ENCODE data around the gene GPR39.

Gene GPR39

DNA sequence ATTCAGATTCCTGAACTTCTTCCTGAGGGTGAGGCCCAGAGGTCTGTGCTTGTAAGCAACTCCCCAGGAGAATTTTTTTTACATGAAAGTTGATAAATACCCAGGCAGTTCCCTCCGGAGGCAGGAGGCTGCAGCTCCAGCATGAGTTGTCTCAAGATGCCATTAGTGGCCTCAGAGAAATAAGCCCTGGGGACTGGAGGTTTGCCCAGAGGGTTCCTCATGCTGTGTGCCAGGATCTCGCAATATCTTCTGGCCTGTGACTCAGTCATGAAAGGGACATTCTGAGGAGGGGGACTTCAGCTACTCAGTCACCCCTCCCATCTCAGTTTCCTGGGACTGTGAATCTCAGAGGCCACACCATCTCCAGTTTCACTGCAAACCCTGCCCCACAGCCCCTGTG, 203.5 kb downstream of the GPR39 start:
- no peaks in the 10 kb centered on the region for H3K27me3 ChIP-seq (ENCODE audit: low read length)
- H3K4me2 ChIP-seq (ENCODE audit: low read depth, low read length, poor library complexity, severe bottlenecking), result no peak overlapping the region
- no peaks in the 10 kb centered on the region for H3F3A ChIP-seq (ENCODE audit: insufficient read depth)
- H4K20me1 ChIP-seq (ENCODE audit: low read depth, low read length), result no peaks in the 10 kb centered on the region
- H3K27ac ChIP-seq (ENCODE audit: low read depth, low read length), result no peak overlapping the region
- H2AFZ ChIP-seq (ENCODE audit: low read depth, low read length, severe bottlenecking), result no peak overlapping the region
- H3K9me3 ChIP-seq (ENCODE audit: insufficient read depth, low read length), result no peaks in the 10 kb centered on the region
- no peak overlapping the region for H3K4me3 ChIP-seq (ENCODE audit: insufficient read depth, low read length, poor library complexity, severe bottlenecking)
- no peaks in the 10 kb centered on the region for H3K36me3 ChIP-seq (ENCODE audit: low read length)
- TF ChIP-seq, protein P1, sequence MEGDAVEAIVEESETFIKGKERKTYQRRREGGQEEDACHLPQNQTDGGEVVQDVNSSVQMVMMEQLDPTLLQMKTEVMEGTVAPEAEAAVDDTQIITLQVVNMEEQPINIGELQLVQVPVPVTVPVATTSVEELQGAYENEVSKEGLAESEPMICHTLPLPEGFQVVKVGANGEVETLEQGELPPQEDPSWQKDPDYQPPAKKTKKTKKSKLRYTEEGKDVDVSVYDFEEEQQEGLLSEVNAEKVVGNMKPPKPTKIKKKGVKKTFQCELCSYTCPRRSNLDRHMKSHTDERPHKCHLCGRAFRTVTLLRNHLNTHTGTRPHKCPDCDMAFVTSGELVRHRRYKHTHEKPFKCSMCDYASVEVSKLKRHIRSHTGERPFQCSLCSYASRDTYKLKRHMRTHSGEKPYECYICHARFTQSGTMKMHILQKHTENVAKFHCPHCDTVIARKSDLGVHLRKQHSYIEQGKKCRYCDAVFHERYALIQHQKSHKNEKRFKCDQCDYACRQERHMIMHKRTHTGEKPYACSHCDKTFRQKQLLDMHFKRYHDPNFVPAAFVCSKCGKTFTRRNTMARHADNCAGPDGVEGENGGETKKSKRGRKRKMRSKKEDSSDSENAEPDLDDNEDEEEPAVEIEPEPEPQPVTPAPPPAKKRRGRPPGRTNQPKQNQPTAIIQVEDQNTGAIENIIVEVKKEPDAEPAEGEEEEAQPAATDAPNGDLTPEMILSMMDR (IDR thresholded peaks at IDR 0.05; ENCODE audit: insufficient read depth, low read length, poor library complexity, severe bottlenecking), result no peak
- no peaks in the 10 kb centered on the region for H3K79me2 ChIP-seq (ENCODE audit: insufficient read depth, low read length)
- no peak overlapping the region for H3K9ac ChIP-seq (ENCODE audit: low read length)
- no peaks in the 10 kb centered on the region for H3K9me2 ChIP-seq (replicated peaks; ENCODE audit: insufficient read depth, low read length)

DNA sequence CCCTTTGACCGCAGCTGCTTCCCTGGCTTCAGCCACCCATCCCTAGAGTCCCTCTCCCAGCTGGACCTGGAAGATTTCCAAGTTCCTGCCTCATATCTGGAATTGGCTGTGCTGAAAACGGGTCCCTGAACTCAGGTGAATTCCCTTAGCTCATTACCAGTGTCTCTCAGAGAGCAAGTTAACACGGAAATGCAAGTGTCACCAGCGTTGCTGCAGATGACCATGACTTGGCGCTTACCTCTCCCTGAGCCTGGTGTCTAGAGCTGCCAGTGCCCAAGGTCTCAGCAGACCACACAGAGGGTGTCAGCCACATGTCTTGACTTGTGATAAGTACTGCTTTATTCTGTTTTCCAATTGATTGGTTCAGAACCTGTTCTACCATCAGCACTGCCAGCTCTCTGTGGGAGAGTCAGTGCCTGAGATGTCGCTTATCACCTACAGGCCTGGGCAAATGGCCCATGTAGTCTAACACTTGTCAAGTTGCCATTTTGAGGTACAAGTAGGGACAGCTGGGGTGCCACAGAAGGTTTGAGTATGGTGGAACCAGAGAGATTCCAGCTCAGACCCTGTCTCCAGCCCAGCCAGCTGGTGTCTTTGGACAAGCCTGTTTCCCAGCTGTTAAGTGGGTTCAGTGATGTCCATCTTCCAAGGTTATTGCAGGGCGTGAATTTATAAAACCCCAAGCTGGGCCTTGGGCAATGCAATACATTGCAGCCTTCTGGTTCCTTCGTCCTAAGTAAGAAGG, 204.7 kb downstream of the GPR39 start:
- Histone ChIP-seq H3K36me3 (ENCODE audit: low read length) (no peaks in the 10 kb centered on the region), H3F3A (ENCODE audit: insufficient read depth) (no peaks in the 10 kb centered on the region), H3K79me2 (ENCODE audit: insufficient read depth, low read length) (no peaks in the 10 kb centered on the region), H4K20me1 (ENCODE audit: low read depth, low read length) (no peaks in the 10 kb centered on the region), H2AFZ (ENCODE audit: low read depth, low read length, severe bottlenecking) (no peak overlapping the region), H3K4me3 (ENCODE audit: insufficient read depth, low read length, poor library complexity, severe bottlenecking) (no peak overlapping the region), H3K27ac (ENCODE audit: low read depth, low read length) (no peak overlapping the region), H3K27me3 (ENCODE audit: low read length) (no peaks in the 10 kb centered on the region), H3K9me2 (replicated peaks; ENCODE audit: insufficient read depth, low read length) (no peaks in the 10 kb centered on the region), H3K9me3 (ENCODE audit: insufficient read depth, low read length) (no peaks in the 10 kb centered on the region), H3K9ac (ENCODE audit: low read length) (no peak overlapping the region), H3K4me2 (ENCODE audit: low read depth, low read length, poor library complexity, severe bottlenecking) (no peak overlapping the region)
- TF ChIP-seq, protein P1 (IDR thresholded peaks at IDR 0.05; ENCODE audit: insufficient read depth, low read length, poor library complexity, severe bottlenecking), result no peak
- TF ChIP-seq EZH2phosphoT487 (conservative IDR thresholded peaks at IDR 0.05; ENCODE audit: low read length), result no peak

DNA sequence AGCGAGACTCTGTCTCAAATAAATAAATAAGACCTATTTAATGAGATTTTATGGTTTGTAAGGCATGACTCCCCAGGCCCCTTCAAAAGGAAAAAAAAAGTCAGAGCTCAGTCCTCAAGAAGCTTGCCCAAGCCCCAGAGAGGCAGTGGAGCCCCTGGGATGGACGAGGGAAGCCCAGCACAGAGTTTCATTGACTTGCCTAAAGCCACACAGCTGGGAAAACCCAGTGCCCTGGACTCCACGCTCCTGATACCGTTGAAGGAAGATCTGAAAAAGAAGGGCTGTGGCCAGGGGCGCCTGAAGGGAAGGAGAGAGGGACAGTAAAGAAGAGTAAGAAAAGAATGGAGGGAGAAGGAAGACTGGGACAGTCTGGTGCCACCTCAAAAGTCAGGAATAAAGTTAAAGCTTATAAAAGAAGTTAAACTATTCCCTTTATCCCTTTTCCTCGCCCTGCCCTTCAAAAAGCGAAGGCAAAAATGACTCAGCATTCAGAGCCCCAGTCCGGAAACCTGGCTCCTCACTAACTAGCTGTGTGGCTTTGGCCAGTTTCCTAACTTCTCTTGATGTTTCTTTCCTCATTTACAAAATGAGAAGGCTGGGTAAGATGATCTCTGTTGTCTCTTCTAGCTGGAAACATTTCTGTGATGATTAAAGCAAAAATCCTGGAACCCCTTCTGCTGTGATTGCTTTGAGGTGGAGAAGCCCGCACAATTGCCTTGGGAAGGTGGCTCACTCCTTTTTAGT, 206.7 kb downstream of the GPR39 start:
- Histone ChIP-seq H2AFZ (ENCODE audit: low read depth, low read length, severe bottlenecking) (no peak overlapping the region), H3K4me2 (ENCODE audit: low read depth, low read length, poor library complexity, severe bottlenecking) (no peak overlapping the region), H3K36me3 (ENCODE audit: low read length) (no peaks in the 10 kb centered on the region), H3K27ac (ENCODE audit: low read depth, low read length) (no peak overlapping the region), H3K27me3 (ENCODE audit: low read length) (no peaks in the 10 kb centered on the region), H3K9me2 (replicated peaks; ENCODE audit: insufficient read depth, low read length) (no peaks in the 10 kb centered on the region), H3K79me2 (ENCODE audit: insufficient read depth, low read length) (no peaks in the 10 kb centered on the region), H3F3A (ENCODE audit: insufficient read depth) (no peaks in the 10 kb centered on the region), H4K20me1 (ENCODE audit: low read depth, low read length) (no peaks in the 10 kb centered on the region), H3K9me3 (ENCODE audit: insufficient read depth, low read length) (no peaks in the 10 kb centered on the region), H3K4me3 (ENCODE audit: insufficient read depth, low read length, poor library complexity, severe bottlenecking) (no peak overlapping the region), H3K9ac (ENCODE audit: low read length) (no peak overlapping the region)
- TF ChIP-seq, protein P1 (IDR thresholded peaks at IDR 0.05; ENCODE audit: insufficient read depth, low read length, poor library complexity, severe bottlenecking), result no peak
- no peak for TF ChIP-seq EZH2phosphoT487 (conservative IDR thresholded peaks at IDR 0.05; ENCODE audit: low read length)
